ENCODE data around the gene CCN6.
"Not testable (repeated sequence)": the region's sequence is repeated elsewhere in the genome, so short reads cannot be mapped to it uniquely, and the experiment has no call there.

CCN6 gene

GRCh38 chr6:112029045-112029822 lies 24.7 kb upstream of the CCN6 start:
- DNase-seq, result peak in 31 of 56 donors; percentile 2 to 76 (median 16)

GRCh38 chr6:112030206-112030960 lies 23.5 kb upstream of the CCN6 start:
- no peak for DNase-seq

- DNase-seq, result no peak
Measured at GRCh38 chr6:112030961-112031660, 22.8 kb upstream of the CCN6 start.

GRCh38 chr6:112031960-112032359 lies 21.9 kb upstream of the CCN6 start:
- no peak for DNase-seq

- DNase-seq, result no peak
Measured at GRCh38 chr6:112032728-112033127, 21.2 kb upstream of the CCN6 start.

- peak in 36 of 56 donors; percentile 5 to 64 (median 22) for DNase-seq
Measured at GRCh38 chr6:112033791-112034615, 19.9 kb upstream of the CCN6 start.

- DNase-seq, result no peak
Measured at GRCh38 chr6:112034616-112034995, 19.3 kb upstream of the CCN6 start.

- no peak for DNase-seq
Measured at GRCh38 chr6:112036088-112036637, 17.7 kb upstream of the CCN6 start.

GRCh38 chr6:112037783-112038216 lies 16.1 kb upstream of the CCN6 start:
- peak in 41 of 56 donors; percentile 6 to 84 (median 39) for DNase-seq

GRCh38 chr6:112038268-112038667 lies 15.6 kb upstream of the CCN6 start:
- DNase-seq, result peak in 1 of 56 donors; percentile 6

- no peak for DNase-seq
Measured at GRCh38 chr6:112038756-112039430, 15.0 kb upstream of the CCN6 start.

GRCh38 chr6:112039431-112039770 lies 14.5 kb upstream of the CCN6 start:
- DNase-seq, result no peak

GRCh38 chr6:112040956-112041355 lies 12.9 kb upstream of the CCN6 start:
- no peak for DNase-seq

GRCh38 chr6:112041535-112041934 lies 12.4 kb upstream of the CCN6 start:
- no peak for DNase-seq

GRCh38 chr6:112043032-112044007 lies 10.6 kb upstream of the CCN6 start:
- peak; percentile 15 to 92 (median 78) for DNase-seq

- no peak for DNase-seq
Measured at GRCh38 chr6:112044196-112044595, 9.7 kb upstream of the CCN6 start.

- DNase-seq, result no peak
Measured at GRCh38 chr6:112044856-112045255, 9.0 kb upstream of the CCN6 start.

- not testable (repeated sequence) for DNase-seq
Measured at GRCh38 chr6:112047523-112047922, 6.4 kb upstream of the CCN6 start.

All from amygdala (tissue), 56 donors.